Fibroblast of pulmonary artery (primary cell): ENCODE measurements around the gene BCDIN3D.

ENCODE experiments used
- DNase-seq: peaks from one replicate; pipeline ENCODE4 v3.0.0-alpha.2; 2010; ENCODE audit warnings: low read depth
- H3K4me3 ChIP-seq: replicated peaks from 2 replicates; pipeline ENCODE4 v1.5.1; 2011; ENCODE audit warnings: low read depth, mild to moderate bottlenecking, control low read depth, low read length, moderate library complexity
- CTCF ChIP-seq: IDR thresholded peaks from 2 replicates; pipeline ENCODE4 v1.5.1; 2011; ENCODE audit warnings: mild to moderate bottlenecking, control low read depth, low read length, inconsistent platforms; ENCODE audit errors: missing control alignments

Gene BCDIN3D

GRCh38 chr12:49888461-49889151 lies 45.7 kb upstream of the BCDIN3D start:
- TF ChIP-seq CTCF = no peak
- no peak overlapping the region for H3K4me3 ChIP-seq
- no peak for DNase-seq

- TF ChIP-seq CTCF = no peak
- H3K4me3 ChIP-seq = no peak overlapping the region
- no peak for DNase-seq
Measured at GRCh38 chr12:49887536-49888401, 44.9 kb upstream of the BCDIN3D start.

- no peak overlapping the region for H3K4me3 ChIP-seq
- no peak for DNase-seq
- no peak for TF ChIP-seq CTCF
Measured at GRCh38 chr12:49887091-49887490, 44.2 kb upstream of the BCDIN3D start.

- TF ChIP-seq CTCF = no peak
- H3K4me3 ChIP-seq = no peak overlapping the region
Measured at GRCh38 chr12:49885663-49886461, 43.0 kb upstream of the BCDIN3D start.

GRCh38 chr12:49885118-49885517 lies 42.2 kb upstream of the BCDIN3D start:
- DNase-seq = no peak
- TF ChIP-seq CTCF = no peak
- H3K4me3 ChIP-seq = no peak overlapping the region

More at GRCh38 chr12:49885663-49886461, 43.0 kb upstream of the BCDIN3D start:
- DNase-seq = no peak

GRCh38 chr12:49882851-49883464 lies 40.1 kb upstream of the BCDIN3D start:
- DNase-seq = no peak
- TF ChIP-seq CTCF = no peak
- H3K4me3 ChIP-seq = no peak overlapping the region
